K562 (cell line): ENCODE results near the gene HYAL1. TPM values are rescaled to one million over a fixed set of nuclear protein-coding genes. Genes with fewer than 3 reads are reported as not detected.

Experiments
- ADNP ChIP-seq: fragments of 200-800 bp; sonication (Bioruptor generic); IDR thresholded peaks from 2 replicates; pipeline ENCODE4 v1.6.1; 2016; ENCODE audit warnings: missing genetic modification characterization, missing compliant biosample characterization
- ARHGAP35 ChIP-seq: fragments of 450-650 bp; IDR thresholded peaks from 2 replicates; pipeline ENCODE4 v1.6.1; 2018; ENCODE audit not compliant: partially characterized antibody
- PCBP1 ChIP-seq: fragments of 200-400 bp; formaldehyde crosslinking; IDR thresholded peaks from 2 replicates; pipeline ENCODE4 v1.6.1; 2018; ENCODE audit warnings: mild to moderate bottlenecking, low read depth, low read length; ENCODE audit not compliant: poor library complexity, severe bottlenecking
- PRDM10 ChIP-seq: fragments of 450-650 bp; IDR thresholded peaks from 2 replicates; pipeline ENCODE4 v1.6.1; 2018; ENCODE audit not compliant: partially characterized antibody
- RBM14 ChIP-seq: fragments of 200-400 bp; formaldehyde crosslinking; IDR thresholded peaks from 2 replicates; pipeline ENCODE4 v1.6.1; 2018; ENCODE audit warnings: low read depth, mild to moderate bottlenecking, low read length, moderate library complexity, borderline replicate concordance; ENCODE audit not compliant: insufficient read depth
- RBM39 ChIP-seq: fragments of 200-400 bp; formaldehyde crosslinking; optimal IDR thresholded peaks from 2 replicates; pipeline ENCODE3; 2018; ENCODE audit warnings: low read depth, low read length
- TAF7 ChIP-seq: fragments of 450-650 bp; IDR thresholded peaks from 2 replicates; pipeline ENCODE4 v1.6.1; 2016; ENCODE audit warnings: missing genetic modification characterization, missing compliant biosample characterization
- TEAD1 ChIP-seq, 2 experiments: fragments of 450-650 bp in 1 of 2; sonication (generic) in 1 of 2; formaldehyde crosslinking; IDR thresholded peaks; 2 replicates each; pipeline versions ENCODE4 v1.4.0 to v1.8.0; 2020 to 2022; ENCODE audit warnings: mild to moderate bottlenecking in 2 of 2, missing genetic modification reagents in 1 of 2
- TEAD4 ChIP-seq, 2 experiments: sonication (generic) in 1 of 2; formaldehyde crosslinking in 1 of 2; IDR thresholded peaks; 2 replicates each; pipeline versions ENCODE4 v1.6.1 to v1.8.0; 2012 to 2022; ENCODE audit warnings: borderline replicate concordance in 1 of 2, inconsistent platforms in 1 of 2, low read length in 1 of 2, mild to moderate bottlenecking in 1 of 2, missing genetic modification reagents in 1 of 2
- ZEB2 ChIP-seq: fragments of 450-650 bp; IDR thresholded peaks from 2 replicates; pipeline ENCODE4 v1.6.1; 2016
- ZNF589 ChIP-seq: fragments of 200-800 bp; sonication (Bioruptor generic); IDR thresholded peaks from 2 replicates; pipeline ENCODE4 v1.6.1; 2016; ENCODE audit warnings: low read depth, missing genetic modification characterization, missing compliant biosample characterization
- polyA plus RNA-seq, 8 experiments: library from polyadenylated mRNA; depleted of rRNA in 4 of 8; stranded (reverse) in 5 of 8; unstranded in 3 of 8; fragments of >200 nt; fragmentation: Nextera tagmentation in 2 of 8; fragmentation: Illumina TruSeq in 1 of 8; extraction: Ambion mirVana in 2 of 8; extraction: Trizol in 1 of 8; gene quantifications; 2 replicates each; pipeline versions ENCODE4 v1.2.1 to v1.2.3, GENCODE V29; 2011 to 2014; ENCODE audit warnings: inconsistent platforms in 1 of 8, missing spikeins in 1 of 8
- total RNA-seq, 7 experiments: library from RNA; depleted of rRNA in 6 of 7; stranded (reverse); fragments of >200 nt in 6 of 7; fragmentation: Illumina TruSeq in 2 of 7; extraction: Trizol in 2 of 7; gene quantifications; 2 replicates each; pipeline versions ENCODE4 v1.2.1 to v1.2.3, GENCODE V29; 2011 to 2021; ENCODE audit warnings: low replicate concordance in 1 of 7
- TF ChIP-seq, protein P1 (sequence below): sonication (generic); formaldehyde crosslinking; IDR thresholded peaks from 2 replicates; pipeline ENCODE4 v1.8.0; 2022; ENCODE audit warnings: mild to moderate bottlenecking, missing genetic modification reagents
- TF ChIP-seq, protein P2 (sequence below): fragments of 250-450 bp; sonication (Bioruptor Pico); IDR thresholded peaks from 2 replicates; pipeline ENCODE4 v1.5.0; 2022; ENCODE audit warnings: mild to moderate bottlenecking

HYAL1 gene
- total and polyA plus RNA-seq, 9 of the 15 experiments (the other 6 are each of a cell fraction or from before 2014, with no cell fraction given): 1.4 to 8.5 (median 4.7) TPM

DNA sequence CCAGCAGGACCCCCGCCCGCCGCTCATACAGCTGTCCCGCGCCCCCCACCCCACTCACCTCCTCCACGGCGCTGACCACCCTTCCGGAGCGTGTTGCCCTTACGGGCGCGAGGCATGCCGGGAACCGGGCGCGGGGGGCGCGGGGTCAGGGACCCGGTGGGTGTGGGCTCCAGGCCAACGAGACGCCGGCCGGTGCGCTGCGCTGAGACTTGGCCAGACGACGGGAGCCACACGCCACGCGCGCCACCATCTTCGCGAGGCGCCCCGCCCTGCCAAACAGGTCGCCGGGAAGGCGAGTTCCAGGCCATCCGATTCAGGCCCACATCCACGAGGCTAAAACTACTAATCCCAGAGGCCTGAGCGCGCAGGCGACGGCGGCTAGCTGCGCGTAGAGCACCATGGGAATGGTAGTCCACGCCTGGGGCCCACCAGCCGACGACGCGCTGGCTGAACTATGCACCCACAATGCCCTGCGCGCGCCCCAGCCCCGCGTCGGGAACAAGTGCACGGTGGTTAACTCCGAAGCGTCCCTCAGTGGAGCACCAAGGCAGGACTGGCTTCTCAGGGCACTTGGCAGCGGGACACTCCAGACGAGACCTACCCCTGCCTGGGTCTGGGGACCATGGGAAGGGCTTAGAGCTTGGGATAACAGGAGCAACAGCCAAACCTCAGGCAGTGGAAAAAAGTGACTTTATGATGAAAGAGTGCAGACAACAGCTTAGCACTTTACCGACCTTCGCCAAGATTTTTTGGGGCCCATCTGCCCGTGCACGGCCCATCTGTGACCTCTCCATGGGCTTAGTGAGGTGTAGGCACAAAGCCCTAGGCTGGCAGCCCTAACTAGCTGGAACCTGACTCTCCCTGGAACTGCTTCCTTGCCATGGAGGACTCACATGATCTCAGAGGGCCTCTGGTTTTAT is 11.0 kb downstream of the HYAL1 start, which contains the start of gene IFRD2 (continued):
- TF ChIP-seq, protein P1, sequence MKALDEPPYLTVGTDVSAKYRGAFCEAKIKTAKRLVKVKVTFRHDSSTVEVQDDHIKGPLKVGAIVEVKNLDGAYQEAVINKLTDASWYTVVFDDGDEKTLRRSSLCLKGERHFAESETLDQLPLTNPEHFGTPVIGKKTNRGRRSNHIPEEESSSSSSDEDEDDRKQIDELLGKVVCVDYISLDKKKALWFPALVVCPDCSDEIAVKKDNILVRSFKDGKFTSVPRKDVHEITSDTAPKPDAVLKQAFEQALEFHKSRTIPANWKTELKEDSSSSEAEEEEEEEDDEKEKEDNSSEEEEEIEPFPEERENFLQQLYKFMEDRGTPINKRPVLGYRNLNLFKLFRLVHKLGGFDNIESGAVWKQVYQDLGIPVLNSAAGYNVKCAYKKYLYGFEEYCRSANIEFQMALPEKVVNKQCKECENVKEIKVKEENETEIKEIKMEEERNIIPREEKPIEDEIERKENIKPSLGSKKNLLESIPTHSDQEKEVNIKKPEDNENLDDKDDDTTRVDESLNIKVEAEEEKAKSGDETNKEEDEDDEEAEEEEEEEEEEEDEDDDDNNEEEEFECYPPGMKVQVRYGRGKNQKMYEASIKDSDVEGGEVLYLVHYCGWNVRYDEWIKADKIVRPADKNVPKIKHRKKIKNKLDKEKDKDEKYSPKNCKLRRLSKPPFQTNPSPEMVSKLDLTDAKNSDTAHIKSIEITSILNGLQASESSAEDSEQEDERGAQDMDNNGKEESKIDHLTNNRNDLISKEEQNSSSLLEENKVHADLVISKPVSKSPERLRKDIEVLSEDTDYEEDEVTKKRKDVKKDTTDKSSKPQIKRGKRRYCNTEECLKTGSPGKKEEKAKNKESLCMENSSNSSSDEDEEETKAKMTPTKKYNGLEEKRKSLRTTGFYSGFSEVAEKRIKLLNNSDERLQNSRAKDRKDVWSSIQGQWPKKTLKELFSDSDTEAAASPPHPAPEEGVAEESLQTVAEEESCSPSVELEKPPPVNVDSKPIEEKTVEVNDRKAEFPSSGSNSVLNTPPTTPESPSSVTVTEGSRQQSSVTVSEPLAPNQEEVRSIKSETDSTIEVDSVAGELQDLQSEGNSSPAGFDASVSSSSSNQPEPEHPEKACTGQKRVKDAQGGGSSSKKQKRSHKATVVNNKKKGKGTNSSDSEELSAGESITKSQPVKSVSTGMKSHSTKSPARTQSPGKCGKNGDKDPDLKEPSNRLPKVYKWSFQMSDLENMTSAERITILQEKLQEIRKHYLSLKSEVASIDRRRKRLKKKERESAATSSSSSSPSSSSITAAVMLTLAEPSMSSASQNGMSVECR (CRISPR knock-in tag): peak; percentile 93
- no peak for TF ChIP-seq PRDM10
- TF ChIP-seq RBM39: no peak
- no peak for TF ChIP-seq TAF7 (tag)
- TF ChIP-seq TEAD1 (CRISPR knock-in tag; IDR thresholded peaks at IDR 0.05): peak in 1 of 2 experiments; percentile 92; a peak in 3 of 4 replicates
- no peak for TF ChIP-seq RBM14
- TF ChIP-seq TEAD4 (IDR thresholded peaks at IDR 0.05; ENCODE audit: low read length): no peak
- TF ChIP-seq TEAD4 (CRISPR knock-in tag; IDR thresholded peaks at IDR 0.05; ENCODE audit: borderline replicate concordance): peak; percentile 78; the same call in 1 of the 2 replicates
- TF ChIP-seq ZNF589 (CRISPR knock-in tag): peak; percentile 81
- TF ChIP-seq PCBP1: no peak
- TF ChIP-seq ZEB2: no peak
- no peak for TF ChIP-seq ARHGAP35
- no peak for TF ChIP-seq ADNP (tag)
- TF ChIP-seq, protein P2, sequence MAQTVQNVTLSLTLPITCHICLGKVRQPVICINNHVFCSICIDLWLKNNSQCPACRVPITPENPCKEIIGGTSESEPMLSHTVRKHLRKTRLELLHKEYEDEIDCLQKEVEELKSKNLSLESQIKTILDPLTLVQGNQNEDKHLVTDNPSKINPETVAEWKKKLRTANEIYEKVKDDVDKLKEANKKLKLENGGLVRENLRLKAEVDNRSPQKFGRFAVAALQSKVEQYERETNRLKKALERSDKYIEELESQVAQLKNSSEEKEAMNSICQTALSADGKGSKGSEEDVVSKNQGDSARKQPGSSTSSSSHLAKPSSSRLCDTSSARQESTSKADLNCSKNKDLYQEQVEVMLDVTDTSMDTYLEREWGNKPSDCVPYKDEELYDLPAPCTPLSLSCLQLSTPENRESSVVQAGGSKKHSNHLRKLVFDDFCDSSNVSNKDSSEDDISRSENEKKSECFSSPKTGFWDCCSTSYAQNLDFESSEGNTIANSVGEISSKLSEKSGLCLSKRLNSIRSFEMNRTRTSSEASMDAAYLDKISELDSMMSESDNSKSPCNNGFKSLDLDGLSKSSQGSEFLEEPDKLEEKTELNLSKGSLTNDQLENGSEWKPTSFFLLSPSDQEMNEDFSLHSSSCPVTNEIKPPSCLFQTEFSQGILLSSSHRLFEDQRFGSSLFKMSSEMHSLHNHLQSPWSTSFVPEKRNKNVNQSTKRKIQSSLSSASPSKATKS (CRISPR knock-in tag): no peak
